HFF-Myc (cell line): ENCODE measurements around the gene ANXA9.

ENCODE experiments used
- DNase-seq: peaks from one replicate; pipeline ENCODE4 v3.0.0-alpha.2; 2011; ENCODE audit warnings: low read depth; ENCODE audit errors: extremely low read depth
- H3K4me3 ChIP-seq: replicated peaks from 2 replicates; pipeline ENCODE4 v1.5.1; 2011; ENCODE audit warnings: low read depth, mild to moderate bottlenecking, control low read depth, low read length
- TF ChIP-seq, protein P1 (sequence below): IDR thresholded peaks from 2 replicates; pipeline ENCODE4 v1.5.1; 2012; ENCODE audit warnings: mild to moderate bottlenecking, low read depth, low read length, control low read depth; ENCODE audit errors: missing control alignments

ANXA9 gene

DNA sequence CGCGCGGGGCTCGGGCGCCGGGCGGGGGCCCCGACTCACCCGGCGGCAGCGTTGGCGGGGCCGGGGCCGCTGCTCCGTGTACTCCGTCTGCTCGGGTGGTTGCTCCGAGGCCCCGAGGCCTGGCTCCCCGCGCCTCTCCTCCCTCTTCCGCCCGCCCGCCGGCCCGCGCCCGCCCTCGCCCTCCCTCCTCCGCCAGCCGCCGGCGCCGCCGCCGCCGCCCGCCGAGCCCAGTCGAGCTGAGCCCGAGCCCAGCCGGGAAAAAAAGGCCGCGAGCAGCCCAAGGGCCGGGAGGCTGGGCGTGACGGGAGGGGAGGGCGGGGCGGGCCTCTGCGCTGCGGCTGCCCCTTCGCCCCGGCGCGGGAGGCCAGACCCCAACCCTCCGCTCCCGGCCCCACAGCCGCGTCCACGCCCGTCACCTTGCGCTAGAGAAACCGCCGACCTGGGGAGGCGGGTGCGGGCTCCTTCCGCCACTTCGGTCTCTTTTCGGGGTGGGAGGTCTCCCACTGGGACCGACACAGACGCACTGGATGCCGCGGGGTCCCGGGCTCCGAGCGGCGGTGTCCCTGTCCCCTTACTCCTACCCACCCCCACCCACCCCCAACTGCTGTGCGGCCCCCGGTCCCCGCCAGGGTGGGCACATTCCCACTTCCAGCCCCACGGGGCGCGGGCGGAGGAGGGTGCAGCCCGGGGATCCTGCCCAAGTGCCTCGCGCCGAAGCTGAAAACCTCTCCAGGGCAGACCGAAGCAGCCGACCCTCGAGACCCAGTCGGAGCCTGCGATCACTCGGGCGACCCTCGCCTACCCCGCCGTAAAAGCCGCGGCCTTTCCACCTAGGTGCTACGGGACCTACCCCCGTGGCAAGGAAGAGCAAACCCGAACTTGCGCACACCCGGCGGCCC lies 7.3 kb upstream of the ANXA9 start, which contains the start of gene CERS2:
TSS of gene CERS2 (minus strand) at position 256 of the 899 bp plus-strand sequence. CDS start 5,745 bp downstream, outside the sequence.
- TF ChIP-seq, protein P1, sequence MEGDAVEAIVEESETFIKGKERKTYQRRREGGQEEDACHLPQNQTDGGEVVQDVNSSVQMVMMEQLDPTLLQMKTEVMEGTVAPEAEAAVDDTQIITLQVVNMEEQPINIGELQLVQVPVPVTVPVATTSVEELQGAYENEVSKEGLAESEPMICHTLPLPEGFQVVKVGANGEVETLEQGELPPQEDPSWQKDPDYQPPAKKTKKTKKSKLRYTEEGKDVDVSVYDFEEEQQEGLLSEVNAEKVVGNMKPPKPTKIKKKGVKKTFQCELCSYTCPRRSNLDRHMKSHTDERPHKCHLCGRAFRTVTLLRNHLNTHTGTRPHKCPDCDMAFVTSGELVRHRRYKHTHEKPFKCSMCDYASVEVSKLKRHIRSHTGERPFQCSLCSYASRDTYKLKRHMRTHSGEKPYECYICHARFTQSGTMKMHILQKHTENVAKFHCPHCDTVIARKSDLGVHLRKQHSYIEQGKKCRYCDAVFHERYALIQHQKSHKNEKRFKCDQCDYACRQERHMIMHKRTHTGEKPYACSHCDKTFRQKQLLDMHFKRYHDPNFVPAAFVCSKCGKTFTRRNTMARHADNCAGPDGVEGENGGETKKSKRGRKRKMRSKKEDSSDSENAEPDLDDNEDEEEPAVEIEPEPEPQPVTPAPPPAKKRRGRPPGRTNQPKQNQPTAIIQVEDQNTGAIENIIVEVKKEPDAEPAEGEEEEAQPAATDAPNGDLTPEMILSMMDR: no peak
- DNase-seq: no peak
- peak within 1 kb of the TSS; percentile 95 for H3K4me3 ChIP-seq

DNA sequence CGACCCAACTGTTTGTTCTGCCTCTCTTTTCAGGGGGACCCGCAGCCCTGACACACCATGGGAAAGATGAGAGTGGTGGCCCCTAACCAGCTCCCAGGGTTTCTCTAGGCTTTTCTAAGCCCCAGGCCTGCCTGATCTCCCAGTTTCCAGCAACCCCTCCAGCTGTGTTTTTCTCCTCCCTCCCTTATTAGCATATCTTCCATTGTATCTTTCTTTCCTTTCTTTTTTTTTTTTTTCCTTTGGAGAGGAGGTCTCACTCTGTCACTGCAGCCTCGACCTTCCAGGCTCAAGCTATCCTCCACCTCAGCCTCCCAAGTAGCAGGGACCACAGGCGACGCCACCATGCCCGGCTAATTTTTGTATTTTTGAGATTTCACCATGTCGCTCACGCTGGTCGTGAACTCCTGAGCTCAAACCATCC lies 5.7 kb upstream of the ANXA9 start:
- no peak overlapping the region for H3K4me3 ChIP-seq
- DNase-seq: no peak
- TF ChIP-seq, protein P1: no peak

DNA sequence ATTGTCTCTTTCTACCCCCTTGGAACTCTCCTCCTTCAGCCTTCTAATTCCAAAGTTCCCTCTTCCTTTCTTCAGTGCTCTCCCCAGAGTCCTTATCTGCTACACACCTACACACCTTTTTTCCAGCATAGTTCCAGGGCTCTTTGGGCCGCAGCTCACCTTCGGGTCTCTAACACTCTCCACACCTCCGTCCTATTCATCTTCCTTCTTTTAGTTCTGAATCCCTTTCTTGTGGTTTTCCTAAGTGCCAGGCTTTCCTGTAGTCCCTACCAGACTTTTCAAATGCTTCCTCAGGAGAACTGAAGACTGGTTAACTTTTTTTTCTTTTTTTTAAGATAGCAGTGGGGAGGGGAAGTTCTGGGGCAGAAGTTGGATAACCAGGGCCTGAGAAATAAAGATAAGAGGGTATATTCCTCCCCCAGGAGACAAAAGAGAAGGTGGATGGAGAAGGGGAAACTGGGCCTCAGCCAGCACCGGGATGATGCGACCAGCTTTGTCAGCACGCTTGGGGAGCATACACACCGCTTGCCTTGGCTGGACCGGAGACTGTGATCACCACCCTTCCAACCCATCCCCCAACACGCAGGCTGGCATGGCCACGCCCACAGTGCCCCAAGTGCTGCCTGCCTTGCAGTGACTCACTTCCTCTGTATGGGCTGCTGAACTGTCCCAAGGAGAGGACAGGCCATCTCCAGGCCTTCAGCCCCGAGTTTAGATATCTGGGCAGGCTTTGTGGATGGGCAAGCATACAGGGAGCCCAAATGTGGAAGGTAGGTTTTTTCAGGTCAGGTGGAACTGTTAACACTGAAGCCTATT lies 5.0 kb upstream of the ANXA9 start:
- TF ChIP-seq, protein P1: no peak
- H3K4me3 ChIP-seq: no peak overlapping the region

DNA sequence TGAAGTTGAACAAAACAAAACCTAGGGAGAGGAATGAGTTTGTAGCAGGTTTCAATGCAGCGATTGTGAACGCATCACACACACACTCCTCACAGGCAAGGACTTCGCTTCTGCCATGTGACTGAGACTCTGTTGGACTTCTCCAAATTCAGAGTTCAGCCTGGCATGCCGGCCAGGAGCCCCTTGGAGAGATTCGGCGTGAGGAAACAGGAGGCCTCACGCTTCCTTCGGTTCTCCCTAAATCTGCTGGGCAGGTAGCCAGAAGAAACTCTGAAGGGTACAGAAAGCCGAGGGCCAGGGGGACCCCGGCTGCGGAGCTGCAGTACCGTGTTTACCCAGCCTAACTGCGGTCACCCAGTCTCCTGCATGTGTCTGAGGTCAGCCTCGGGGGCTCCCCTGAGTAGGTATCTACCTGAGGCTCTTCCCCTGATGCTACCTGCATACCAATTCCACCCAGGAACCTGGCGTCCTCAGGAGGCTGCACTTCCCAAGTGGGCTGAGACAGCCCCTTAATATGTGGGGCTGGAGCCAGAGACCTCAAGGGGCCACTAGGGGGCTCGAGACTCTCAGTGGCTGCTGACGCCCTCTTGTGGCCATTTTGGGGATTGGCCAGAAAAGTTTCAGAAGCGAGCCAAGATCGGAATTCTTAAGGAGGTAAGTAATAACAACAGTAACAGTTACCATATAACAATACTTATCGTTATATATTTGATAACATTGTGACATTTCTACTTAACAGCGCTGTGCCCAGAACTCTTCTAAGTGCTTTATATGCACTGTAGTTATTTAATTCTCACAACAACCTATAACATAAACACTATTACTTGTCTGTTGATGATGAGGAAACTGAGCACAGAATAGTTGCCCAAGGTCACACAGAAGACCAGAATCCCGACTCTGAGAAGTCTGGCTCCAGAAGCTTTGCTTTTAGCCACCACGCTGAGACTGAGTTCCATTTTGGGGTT lies 2.7 kb upstream of the ANXA9 start:
- H3K4me3 ChIP-seq: no peak overlapping the region
- peak; percentile 59 for DNase-seq
- TF ChIP-seq, protein P1: peak; percentile 100

More for the DNA sequence above, 5.0 kb upstream of the ANXA9 start:
- DNase-seq: peak; percentile 26

DNA sequence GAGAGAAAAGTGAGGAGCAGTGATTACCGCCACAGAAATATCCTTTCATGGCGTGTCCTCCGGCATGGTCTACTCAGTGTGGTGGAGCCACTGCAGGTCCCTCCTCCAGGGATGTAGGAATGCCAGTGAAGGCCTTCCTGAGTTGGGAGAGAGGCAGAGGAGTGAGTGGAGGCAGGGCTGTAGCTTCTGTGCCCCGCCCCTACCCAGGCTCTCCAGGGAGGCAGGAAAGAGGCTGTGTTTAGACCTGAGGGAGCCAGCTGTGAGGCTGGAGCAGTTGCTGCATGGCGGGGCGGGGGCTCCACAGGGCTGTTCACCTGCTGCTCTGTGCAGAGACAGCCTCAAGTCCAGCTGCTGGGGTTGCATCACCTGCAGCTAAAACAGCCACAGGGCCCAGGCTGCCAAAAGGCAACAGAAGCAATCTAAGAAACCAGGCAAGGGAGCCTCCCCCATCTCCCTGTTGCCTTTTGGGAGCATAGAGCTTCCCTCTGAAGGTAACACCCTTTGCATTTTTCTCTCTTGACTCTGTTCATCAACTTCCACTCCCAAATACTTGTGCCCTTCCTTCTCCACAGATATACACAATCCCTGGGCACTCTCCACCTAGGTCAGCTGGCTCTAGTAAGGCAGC lies 801 bp upstream of the ANXA9 start:
- TF ChIP-seq, protein P1: no peak
- no peak for DNase-seq
- no peak overlapping the region for H3K4me3 ChIP-seq
